ENCODE data around the gene JAZF1.

The JAZF1 gene

DNA sequence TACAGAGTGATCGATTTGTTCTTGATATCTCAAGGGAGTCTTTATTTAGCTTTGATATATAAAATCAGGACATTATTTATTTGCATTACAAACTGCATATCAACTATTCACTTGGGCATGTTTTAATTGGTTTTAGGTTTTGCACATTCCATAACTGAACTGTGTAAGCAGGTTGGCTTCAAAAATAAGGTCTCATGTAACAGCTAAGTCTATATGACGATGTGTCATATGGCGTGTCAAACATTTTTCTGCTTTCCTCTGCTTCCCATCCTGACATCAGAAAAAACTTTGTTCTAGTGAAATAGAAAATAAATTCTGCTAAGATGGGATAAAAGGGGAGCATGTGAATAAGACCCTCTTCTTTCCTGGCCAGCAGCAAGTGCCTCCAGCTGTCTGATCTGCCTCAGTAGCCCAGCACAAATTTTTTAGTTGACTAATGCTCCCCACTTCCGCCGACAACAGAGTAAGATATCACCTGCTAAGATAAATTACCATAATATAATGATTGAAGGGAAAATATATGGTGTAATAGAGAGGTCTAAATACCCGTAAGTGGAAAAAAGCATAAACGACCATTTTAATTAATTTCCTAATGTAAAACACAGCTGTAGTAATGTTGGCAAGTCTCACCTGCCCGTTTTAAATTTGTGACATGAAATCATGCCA lies 260.2 kb downstream of the JAZF1 start:
- Histone ChIP-seq H3K36me3 (no peaks in the 10 kb centered on the region), H3K27ac (no peak overlapping the region), H3K27me3 (no peaks in the 10 kb centered on the region), H3K9me3 (no peaks in the 10 kb centered on the region), H3K4me1 (ENCODE audit: control insufficient read depth in 1 of 2, insufficient read depth in 1 of 2, low read depth in 1 of 2, low read length in 1 of 2) (no peaks in the 10 kb centered on the region), H3K4me3 (ENCODE audit: low read depth in 1 of 2, low read length in 1 of 2) (no peak overlapping the region)
- TF ChIP-seq, protein P1, sequence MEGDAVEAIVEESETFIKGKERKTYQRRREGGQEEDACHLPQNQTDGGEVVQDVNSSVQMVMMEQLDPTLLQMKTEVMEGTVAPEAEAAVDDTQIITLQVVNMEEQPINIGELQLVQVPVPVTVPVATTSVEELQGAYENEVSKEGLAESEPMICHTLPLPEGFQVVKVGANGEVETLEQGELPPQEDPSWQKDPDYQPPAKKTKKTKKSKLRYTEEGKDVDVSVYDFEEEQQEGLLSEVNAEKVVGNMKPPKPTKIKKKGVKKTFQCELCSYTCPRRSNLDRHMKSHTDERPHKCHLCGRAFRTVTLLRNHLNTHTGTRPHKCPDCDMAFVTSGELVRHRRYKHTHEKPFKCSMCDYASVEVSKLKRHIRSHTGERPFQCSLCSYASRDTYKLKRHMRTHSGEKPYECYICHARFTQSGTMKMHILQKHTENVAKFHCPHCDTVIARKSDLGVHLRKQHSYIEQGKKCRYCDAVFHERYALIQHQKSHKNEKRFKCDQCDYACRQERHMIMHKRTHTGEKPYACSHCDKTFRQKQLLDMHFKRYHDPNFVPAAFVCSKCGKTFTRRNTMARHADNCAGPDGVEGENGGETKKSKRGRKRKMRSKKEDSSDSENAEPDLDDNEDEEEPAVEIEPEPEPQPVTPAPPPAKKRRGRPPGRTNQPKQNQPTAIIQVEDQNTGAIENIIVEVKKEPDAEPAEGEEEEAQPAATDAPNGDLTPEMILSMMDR (IDR thresholded peaks at IDR 0.05), result no peak

DNA sequence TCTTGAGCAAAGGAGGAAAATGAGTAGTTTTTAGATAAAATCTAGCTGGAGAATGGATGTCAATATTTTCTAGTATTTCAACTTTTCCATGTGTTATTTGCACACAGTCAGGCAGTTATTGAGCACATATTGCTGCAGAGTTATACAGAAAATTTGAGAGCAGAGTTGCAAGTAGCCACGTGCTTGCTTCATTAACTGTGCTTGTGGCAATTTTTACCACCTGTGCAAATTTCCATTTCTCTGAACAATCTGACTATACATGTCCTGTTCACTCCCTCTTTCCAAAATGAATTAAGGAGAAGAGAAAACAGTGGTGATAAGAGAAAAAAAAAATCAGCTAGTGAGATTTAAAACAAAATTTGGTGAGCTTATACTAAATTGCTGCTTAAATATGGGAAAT lies 262.1 kb downstream of the JAZF1 start:
- Histone ChIP-seq H3K27me3 (no peaks in the 10 kb centered on the region), H3K4me3 (ENCODE audit: low read depth in 1 of 2, low read length in 1 of 2) (no peak overlapping the region), H3K36me3 (no peaks in the 10 kb centered on the region), H3K27ac (no peak overlapping the region), H3K4me1 (ENCODE audit: control insufficient read depth in 1 of 2, insufficient read depth in 1 of 2, low read depth in 1 of 2, low read length in 1 of 2) (no peaks in the 10 kb centered on the region), H3K9me3 (no peaks in the 10 kb centered on the region)
- TF ChIP-seq, protein P1 (IDR thresholded peaks at IDR 0.05), result no peak

DNA sequence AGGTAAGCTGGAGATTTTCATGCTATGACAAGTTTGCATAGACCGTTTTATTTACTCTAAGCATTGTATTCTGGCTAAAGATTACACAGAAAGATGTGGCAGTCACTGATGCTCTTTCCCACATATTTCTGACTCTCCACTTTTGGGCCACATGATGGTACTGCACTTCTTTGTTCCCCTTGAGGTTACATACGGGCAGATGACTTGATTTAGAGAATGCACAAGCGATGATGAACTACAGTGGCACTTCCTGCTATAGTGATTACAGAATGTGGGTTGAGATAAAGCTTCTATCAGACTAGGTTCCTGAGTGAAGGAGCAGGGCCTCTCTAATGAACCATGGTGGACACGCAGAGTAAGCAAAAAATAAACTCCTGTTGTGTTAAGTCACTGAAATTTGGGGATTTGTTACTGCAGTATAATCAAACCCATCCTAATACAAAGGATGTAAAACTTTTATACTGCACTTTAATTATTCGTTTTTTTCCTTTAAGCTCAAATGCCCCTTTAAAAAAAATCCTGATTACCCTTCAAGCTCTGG lies 262.8 kb downstream of the JAZF1 start:
- H3K4me3 ChIP-seq (ENCODE audit: low read depth in 1 of 2, low read length in 1 of 2), result no peak overlapping the region
- no peaks in the 10 kb centered on the region for H3K9me3 ChIP-seq
- H3K27ac ChIP-seq, result no peak overlapping the region
- no peaks in the 10 kb centered on the region for H3K4me1 ChIP-seq (ENCODE audit: control insufficient read depth in 1 of 2, insufficient read depth in 1 of 2, low read depth in 1 of 2, low read length in 1 of 2)
- no peaks in the 10 kb centered on the region for H3K36me3 ChIP-seq
- H3K27me3 ChIP-seq, result no peaks in the 10 kb centered on the region
- TF ChIP-seq, protein P1 (IDR thresholded peaks at IDR 0.05), result no peak

DNA sequence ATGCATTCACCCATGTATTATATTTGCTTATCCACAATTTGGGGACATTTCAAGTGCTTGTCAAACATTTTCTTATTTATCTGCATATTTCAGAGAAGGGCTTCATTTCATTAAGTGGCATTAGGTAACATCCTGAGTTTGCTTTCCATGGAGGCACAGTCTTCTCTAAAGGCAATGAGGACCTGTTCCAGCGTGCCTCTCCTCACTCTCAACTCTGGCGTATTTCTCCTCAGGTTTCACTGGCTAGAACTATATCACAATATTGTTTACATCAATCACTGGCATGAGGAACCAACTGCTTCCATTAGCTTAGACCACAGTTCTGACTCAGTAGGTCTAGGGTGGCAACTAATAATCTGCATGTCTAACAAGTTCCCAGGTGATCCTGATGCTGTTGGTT lies 263.5 kb downstream of the JAZF1 start:
- Histone ChIP-seq H3K36me3 (no peaks in the 10 kb centered on the region), H3K27me3 (no peaks in the 10 kb centered on the region), H3K27ac (no peak overlapping the region)

DNA sequence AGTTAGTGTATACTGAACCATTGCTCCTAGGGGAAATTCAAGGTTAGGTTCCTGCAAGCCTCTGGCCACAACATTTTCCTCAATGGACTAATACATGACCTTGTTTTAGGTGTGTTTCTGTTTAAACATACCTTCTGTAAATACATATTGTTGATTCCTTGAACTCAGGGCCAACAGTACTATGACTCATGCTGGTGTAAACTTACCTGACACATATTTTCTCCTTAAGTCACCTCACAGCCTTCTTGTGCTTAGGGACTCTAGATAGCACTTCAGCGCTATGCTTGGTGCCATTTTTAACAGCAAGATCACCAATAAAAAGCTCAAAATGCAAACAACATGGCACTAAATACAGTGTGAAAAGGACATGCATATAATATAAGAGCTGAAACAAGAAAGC lies 264.2 kb downstream of the JAZF1 start:
- Histone ChIP-seq H3K27ac (no peak overlapping the region), H3K9me3 (no peaks in the 10 kb centered on the region), H3K27me3 (no peaks in the 10 kb centered on the region), H3K4me3 (ENCODE audit: low read depth in 1 of 2, low read length in 1 of 2) (no peak overlapping the region), H3K4me1 (ENCODE audit: control insufficient read depth in 1 of 2, insufficient read depth in 1 of 2, low read depth in 1 of 2, low read length in 1 of 2) (no peaks in the 10 kb centered on the region), H3K36me3 (no peaks in the 10 kb centered on the region)
- TF ChIP-seq, protein P1 (IDR thresholded peaks at IDR 0.05), result no peak

More for the DNA sequence above, 263.5 kb downstream of the JAZF1 start:
- TF ChIP-seq, protein P1 (IDR thresholded peaks at IDR 0.05), result no peak
- H3K4me3 ChIP-seq (ENCODE audit: low read depth in 1 of 2, low read length in 1 of 2), result no peak overlapping the region
- no peaks in the 10 kb centered on the region for H3K4me1 ChIP-seq (ENCODE audit: control insufficient read depth in 1 of 2, insufficient read depth in 1 of 2, low read depth in 1 of 2, low read length in 1 of 2)
- no peaks in the 10 kb centered on the region for H3K9me3 ChIP-seq
